H1 (cell line): ENCODE results near the gene OGFOD3. TPM values are rescaled to one million over a fixed set of nuclear protein-coding genes. Genes with fewer than 3 reads are reported as not detected.

Experiments
- CTCF ChIA-PET: fragments of 300-600 bp; sonication (Branson Sonifier 250); formaldehyde crosslinking; loops from one replicate; lab custom pipeline; 2021; ENCODE audit not compliant: partially characterized antibody; lab: Charles Lee
- POLR2A ChIA-PET: fragments of 300-600 bp; sonication (Branson Sonifier 250); formaldehyde crosslinking; loops from one replicate; lab custom pipeline; 2021; ENCODE audit warnings: inconsistent platforms; ENCODE audit not compliant: partially characterized antibody; lab: Charles Lee
- DNase-seq, 2 experiments: peaks; one replicate each; pipeline versions ENCODE4 v3.0.0 to v3.0.0-alpha.2; 2010 to 2022; ENCODE audit warnings: low spot score in 2 of 2, low read depth in 1 of 2, mixed read lengths in 1 of 2
- FAIRE-seq: peaks from 2 replicates; lab custom pipeline; 2011; peaks lifted over from hg19 to GRCh38; lab: Jason Lieb, UNC
- H2AFZ ChIP-seq: 2 replicates; pipeline ENCODE4 v1.8.1; 2012; ENCODE audit warnings: low read length, inconsistent platforms
- H2AK5ac ChIP-seq: 2 replicates; pipeline ENCODE4 v1.6.1; 2013; ENCODE audit warnings: low read depth, low read length
- H2BK120ac ChIP-seq: replicated peaks from 2 replicates; pipeline ENCODE3; 2013; ENCODE audit warnings: low read depth, low read length, inconsistent platforms
- H2BK12ac ChIP-seq: 2 replicates; pipeline ENCODE4 v1.6.1; 2013; ENCODE audit warnings: low read depth, low read length
- H2BK15ac ChIP-seq: 2 replicates; pipeline ENCODE4 v1.6.1; 2013; ENCODE audit warnings: low read length
- H2BK20ac ChIP-seq: 2 replicates; pipeline ENCODE4 v1.6.1; 2013; ENCODE audit warnings: low read length
- H2BK5ac ChIP-seq: 2 replicates; pipeline ENCODE4 v1.6.1; 2013; ENCODE audit warnings: low read depth, low read length
- H3K14ac ChIP-seq: 2 replicates; pipeline ENCODE4 v1.6.1; 2013; ENCODE audit warnings: inconsistent platforms; ENCODE audit not compliant: insufficient read length
- H3K18ac ChIP-seq: 2 replicates; pipeline ENCODE4 v1.6.1; 2013; ENCODE audit warnings: low read length; ENCODE audit errors: extremely low read depth
- H3K23ac ChIP-seq: 2 replicates; pipeline ENCODE4 v1.6.1; 2013; ENCODE audit warnings: inconsistent platforms; ENCODE audit not compliant: insufficient read length
- H3K23me2 ChIP-seq: 2 replicates; pipeline ENCODE4 v1.6.1; 2013; ENCODE audit warnings: low read depth, low read length
- H3K27ac ChIP-seq: 2 replicates; pipeline ENCODE4 v1.6.1; 2011; ENCODE audit warnings: low read depth, low read length, inconsistent platforms
- H3K27me3 ChIP-seq, 4 experiments: replicated peaks in 1 of 4; 1 replicate in 1 of 4; 2 replicates in 3 of 4; pipeline versions ENCODE4 v1.6.1 to v1.8.1; 2011 to 2013; ENCODE audit warnings: low read length in 3 of 4, mild to moderate bottlenecking in 3 of 4, inconsistent platforms in 2 of 4, mixed read lengths in 2 of 4, moderate library complexity in 1 of 4; ENCODE audit not compliant: control insufficient read depth in 3 of 4, insufficient read depth in 3 of 4; ENCODE audit errors: extremely low read depth in 1 of 4
- H3K36me3 ChIP-seq, 4 experiments: 2 replicates each; pipeline versions ENCODE4 v1.6.1 to v1.8.1; 2011 to 2013; ENCODE audit warnings: mild to moderate bottlenecking in 4 of 4, low read length in 3 of 4, moderate library complexity in 2 of 4, control low read depth in 1 of 4, inconsistent platforms in 1 of 4; ENCODE audit not compliant: insufficient read depth in 4 of 4, control insufficient read depth in 2 of 4
- H3K4ac ChIP-seq: replicated peaks from 2 replicates; pipeline ENCODE3; 2013; ENCODE audit warnings: low read length, low read depth, mixed read lengths, inconsistent platforms; ENCODE audit not compliant: insufficient read length
- H3K4me1 ChIP-seq, 4 experiments: replicated peaks in 1 of 4; 1 replicate in 1 of 4; 2 replicates in 3 of 4; pipeline versions ENCODE4 v1.6.1 to v1.8.1; 2011 to 2013; ENCODE audit warnings: low read length in 3 of 4, inconsistent platforms in 2 of 4, mixed read lengths in 1 of 4; ENCODE audit not compliant: insufficient read depth in 4 of 4, control insufficient read depth in 3 of 4
- H3K4me2 ChIP-seq, 2 experiments: 2 replicates each; pipeline versions ENCODE4 v1.6.1 to v1.8.1; 2011 to 2013; ENCODE audit warnings: low read depth in 2 of 2, low read length in 2 of 2, control low read depth in 1 of 2, inconsistent platforms in 1 of 2, mild to moderate bottlenecking in 1 of 2; ENCODE audit not compliant: insufficient read depth in 1 of 2
- H3K4me3 ChIP-seq, 4 experiments: fragments of 200-600, 300-600 bp in 1 of 4; sonication (generic), shearing (Covaris generic), sonication (Bioruptor Twin) in 1 of 4; 2 replicates each; pipeline versions ENCODE4 v1.5.1 to v1.8.1; 2011 to 2016; ENCODE audit warnings: low read length in 4 of 4, low read depth in 3 of 4, control low read depth in 2 of 4, inconsistent platforms in 2 of 4, mild to moderate bottlenecking in 2 of 4, mixed read lengths in 1 of 4, moderate library complexity in 1 of 4; ENCODE audit not compliant: insufficient read depth in 2 of 4; ENCODE audit errors: extremely low read depth in 1 of 4
- H3K56ac ChIP-seq: replicated peaks from 2 replicates; pipeline ENCODE3; 2013; ENCODE audit warnings: low read depth, mild to moderate bottlenecking, mixed read lengths, low read length, inconsistent platforms; ENCODE audit not compliant: insufficient read length
- H3K79me1 ChIP-seq: 2 replicates; pipeline ENCODE4 v1.6.1; 2013; ENCODE audit warnings: low read depth, low read length, control low read depth
- H3K79me2 ChIP-seq, 2 experiments: 2 replicates each; pipeline versions ENCODE4 v1.6.1 to v1.8.1; 2012 to 2013; ENCODE audit warnings: low read length in 2 of 2, mild to moderate bottlenecking in 2 of 2, inconsistent platforms in 1 of 2; ENCODE audit not compliant: insufficient read depth in 2 of 2, control insufficient read depth in 1 of 2
- H3K9ac ChIP-seq, 4 experiments: replicated peaks in 1 of 4; 1 replicate in 1 of 4; 2 replicates in 3 of 4; pipeline versions ENCODE4 v1.6.1 to v1.8.1; 2011 to 2013; ENCODE audit warnings: low read depth in 3 of 4, low read length in 3 of 4, control low read depth in 2 of 4, mild to moderate bottlenecking in 2 of 4, moderate library complexity in 2 of 4, inconsistent platforms in 1 of 4; ENCODE audit errors: extremely low read depth in 1 of 4
- H3K9me3 ChIP-seq, 2 experiments: 2 replicates each; pipeline versions ENCODE4 v1.6.1 to v1.8.1; 2012 to 2013; ENCODE audit warnings: mild to moderate bottlenecking in 2 of 2, moderate library complexity in 2 of 2, control low read depth in 1 of 2, inconsistent platforms in 1 of 2, low read depth in 1 of 2, low read length in 1 of 2, mixed read lengths in 1 of 2; ENCODE audit not compliant: insufficient read depth in 2 of 2
- H4K20me1 ChIP-seq, 2 experiments: replicated peaks in 1 of 2; 2 replicates each; pipeline versions ENCODE3 to v1.8.1; 2011 to 2013; ENCODE audit warnings: inconsistent platforms in 2 of 2, low read length in 2 of 2, mild to moderate bottlenecking in 1 of 2; ENCODE audit not compliant: insufficient read depth in 2 of 2, control insufficient read depth in 1 of 2
- H4K5ac ChIP-seq: 2 replicates; pipeline ENCODE4 v1.6.1; 2013; ENCODE audit warnings: low read length, low read depth, mixed read lengths, inconsistent platforms; ENCODE audit not compliant: insufficient read length
- H4K8ac ChIP-seq: 2 replicates; pipeline ENCODE4 v1.8.0; 2013; ENCODE audit warnings: mild to moderate bottlenecking, moderate library complexity, low read length, inconsistent platforms; ENCODE audit not compliant: insufficient read depth; ENCODE audit errors: extremely low read depth
- H4K91ac ChIP-seq: replicated peaks from 2 replicates; pipeline ENCODE3; 2013; ENCODE audit warnings: low read length, mixed read lengths, inconsistent platforms; ENCODE audit not compliant: insufficient read length
- BACH1 ChIP-seq: IDR thresholded peaks from 2 replicates; pipeline ENCODE4 v1.6.1; 2012; ENCODE audit warnings: low read length, improper control_type of control experiment
- BCL11A ChIP-seq, 2 experiments: IDR thresholded peaks; one replicate each; pipeline ENCODE4 v1.6.1; 2011; ENCODE audit warnings: low read depth in 2 of 2, low read length in 2 of 2, mild to moderate bottlenecking in 2 of 2
- CBX5 ChIP-seq: fragments of 300-800, 300-1000 bp; sonication (generic); IDR thresholded peaks from 2 replicates; pipeline ENCODE4 v1.7.1; 2016; ENCODE audit warnings: antibody characterized with exemption, low read length, low read depth
- GABPA ChIP-seq: IDR thresholded peaks from 2 replicates; pipeline ENCODE4 v1.6.1; 2011; ENCODE audit warnings: mild to moderate bottlenecking, low read length, moderate library complexity, borderline replicate concordance; ENCODE audit not compliant: insufficient read depth
- JUN ChIP-seq: IDR thresholded peaks from 2 replicates; pipeline ENCODE4 v1.6.1; 2011; ENCODE audit warnings: low read depth, mild to moderate bottlenecking, improper control_type of control experiment, low read length
- JUND ChIP-seq: IDR thresholded peaks from 2 replicates; pipeline ENCODE4 v1.6.1; 2011; ENCODE audit warnings: mild to moderate bottlenecking, improper control_type of control experiment, low read length
- KDM1A ChIP-seq: fragments of 200-600, 300-600 bp; sonication (generic); IDR thresholded peaks from 2 replicates; pipeline ENCODE4 v1.7.1; 2016; ENCODE audit warnings: mild to moderate bottlenecking, low read length, borderline replicate concordance
- RAD21 ChIP-seq, 2 experiments: IDR thresholded peaks in 1 of 2; conservative IDR thresholded peaks in 1 of 2; 2 replicates each; pipeline ENCODE4 v1.6.1; 2011; ENCODE audit warnings: low read depth in 2 of 2, low read length in 2 of 2, improper control_type of control experiment in 1 of 2, inconsistent platforms in 1 of 2, mild to moderate bottlenecking in 1 of 2, moderate library complexity in 1 of 2
- SAP30 ChIP-seq: fragments of 300-600 bp; sonication (generic); IDR thresholded peaks from 2 replicates; pipeline ENCODE4 v1.7.1; 2012; ENCODE audit warnings: low read length, moderate library complexity, mild to moderate bottlenecking, inconsistent platforms; ENCODE audit not compliant: insufficient read depth, insufficient replicate concordance
- SIRT6 ChIP-seq: IDR thresholded peaks from one replicate; pipeline ENCODE4 v1.7.1; 2012; ENCODE audit warnings: low read length, inconsistent platforms
- TCF12 ChIP-seq: IDR thresholded peaks from 2 replicates; pipeline ENCODE4 v1.6.1; 2011; ENCODE audit warnings: low read depth, mild to moderate bottlenecking, low read length
- USF2 ChIP-seq: IDR thresholded peaks from 2 replicates; pipeline ENCODE4 v1.6.1; 2011; ENCODE audit warnings: low read length, improper control_type of control experiment
- WGBS, 2 experiments: shearing (Covaris generic) in 1 of 2; methylation state at CpG; one replicate each; pipeline versions ENCODE4 v1.1.6 to v1.1.7; 2013 to 2015; ENCODE audit warnings: low lambda C conversion rate in 2 of 2, mixed read lengths in 2 of 2, inconsistent platforms in 1 of 2, low coverage in 1 of 2, missing lambda C conversion rate in 1 of 2; ENCODE audit not compliant: insufficient replicate concordance in 2 of 2, insufficient coverage in 1 of 2, insufficient read length in 1 of 2; ENCODE audit errors: extremely low coverage in 1 of 2, missing lambda C conversion rate in 1 of 2; 5-methylcytosine and 5-hydroxymethylcytosine counted together
- polyA plus RNA-seq, 7 experiments: library from polyadenylated mRNA; depleted of rRNA in 3 of 7; stranded (reverse) in 5 of 7; unstranded in 2 of 7; fragments of >200 nt in 5 of 7; fragments of 200-250 nt in 2 of 7; gene quantifications; 1 replicate in 5 of 7; 2 replicates in 1 of 7; 4 replicates in 1 of 7; pipeline versions ENCODE4 v1.2.1 to v1.2.3, GENCODE V29; 2011 to 2013; ENCODE audit warnings: missing spikeins in 2 of 7, mixed read lengths in 2 of 7
- total RNA-seq: library from RNA; stranded (reverse); fragmentation: NEBNext Ultra II Directional; extraction: Animal tissue kit (Norgen Biotek cat#: 25700); gene quantifications from 2 replicates; pipeline ENCODE4 v1.2.1, GENCODE V29; 2021

The OGFOD3 gene
- total and polyA plus RNA-seq, 2 of the 8 experiments (the other 6 are each of a cell fraction or from before 2014, with no cell fraction given): 21.1 to 21.8 TPM

- H2AFZ ChIP-seq: no peak overlapping the region
- H3K23me2 ChIP-seq: no peaks in the 10 kb centered on the region
- no peak overlapping the region for H3K23ac ChIP-seq
- peaks cover 0 to 11% (median 2%) of the 10 kb centered on the region in 4 experiments; a peak in 3 of 8 replicates for H3K36me3 ChIP-seq
- no peak overlapping the region for H3K4ac ChIP-seq
- no peak overlapping the region for H3K56ac ChIP-seq
- H4K20me1 ChIP-seq: peaks cover 0 to 1% of the 10 kb centered on the region in 2 experiments
- no peaks in the 10 kb centered on the region for H3K79me1 ChIP-seq
- no peak overlapping the region for H2BK15ac ChIP-seq
- H3K27me3 ChIP-seq: no peaks in the 10 kb centered on the region
- no peaks in the 10 kb centered on the region for H3K4me1 ChIP-seq
- WGBS, 2 experiments: 93% methylated on average over 14 of the region's 14 CpGs; no CpG with 5 or more reads in 1 of the 2 experiments
- H3K9me3 ChIP-seq: no peaks in the 10 kb centered on the region
- CTCF ChIA-PET: interaction anchor here (0.5 to 0.8 kb wide), 2 partner anchors 9 to 134 kb away, joined by 3 to 4 read pairs; no protein-coding TSS in a partner anchor
- no peak overlapping the region for H4K5ac ChIP-seq
- H3K9ac ChIP-seq: no peak overlapping the region
- no peak overlapping the region for H3K4me2 ChIP-seq
- H4K91ac ChIP-seq: no peak overlapping the region
- no peak overlapping the region for H2AK5ac ChIP-seq
- no peak overlapping the region for H3K4me3 ChIP-seq
- POLR2A ChIA-PET: no interaction called here
- H2BK120ac ChIP-seq: no peak overlapping the region
- no peak overlapping the region for H4K8ac ChIP-seq
- H2BK12ac ChIP-seq: no peak overlapping the region
- H2BK5ac ChIP-seq: no peak overlapping the region
- H3K79me2 ChIP-seq: no peaks in the 10 kb centered on the region
- no peak overlapping the region for H3K18ac ChIP-seq
- no peak overlapping the region for H3K14ac ChIP-seq
- DNase-seq: no peak
- no peak overlapping the region for H3K27ac ChIP-seq
- FAIRE-seq: no peak
- H2BK20ac ChIP-seq: no peak overlapping the region
- TF ChIP-seq CBX5: no peak
- TF ChIP-seq JUN: no peak
- no peak for TF ChIP-seq USF2
- TF ChIP-seq JUND: no peak
- TF ChIP-seq RAD21 (IDR thresholded peaks at IDR 0.05 in 1 of 2, conservative IDR thresholded peaks at IDR 0.05 in 1 of 2; ENCODE audit: low read depth in 2 of 2, low read length in 2 of 2): no peak
- no peak for TF ChIP-seq BACH1
- no peak for TF ChIP-seq KDM1A
- TF ChIP-seq SIRT6: no peak
- no peak for TF ChIP-seq BCL11A (IDR thresholded peaks at IDR 0.05; ENCODE audit: low read depth in 2 of 2, low read length in 2 of 2)
- TF ChIP-seq TCF12: no peak
- no peak for TF ChIP-seq SAP30
- no peak for TF ChIP-seq GABPA
Measured at GRCh38 chr17:82406131-82406671, 12.2 kb downstream of the OGFOD3 start.
